ENCODE measurements around the gene KRT86. TPM values are rescaled to one million over a fixed set of nuclear protein-coding genes. Genes with fewer than 3 reads are reported as not detected.
A peak's percentile ranks its signal among the peaks of the same experiment; 100 is the strongest.

The KRT86 gene
- total RNA-seq, 1 donor, result not detected

DNA sequence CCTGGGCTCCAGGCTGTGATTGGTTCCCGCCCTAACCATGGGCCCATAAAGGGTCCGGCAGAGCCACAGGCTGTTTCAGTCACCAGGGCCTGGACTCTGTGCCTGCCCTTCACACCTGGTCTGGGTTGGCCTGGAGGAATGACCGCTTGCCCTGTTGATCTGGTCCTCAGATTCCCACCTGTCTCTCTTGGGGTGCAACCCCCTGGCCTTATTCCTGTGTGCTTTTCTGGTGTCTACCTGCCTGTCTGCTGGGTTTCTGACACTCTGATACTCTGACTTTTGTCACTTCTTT lies 49.7 kb downstream of the KRT86 start:
- DNase-seq (ENCODE audit: low read depth), result no peak
- no peak overlapping the region for H3K4me3 ChIP-seq (ENCODE audit: low read depth, low read length)
- TF ChIP-seq, protein P1, sequence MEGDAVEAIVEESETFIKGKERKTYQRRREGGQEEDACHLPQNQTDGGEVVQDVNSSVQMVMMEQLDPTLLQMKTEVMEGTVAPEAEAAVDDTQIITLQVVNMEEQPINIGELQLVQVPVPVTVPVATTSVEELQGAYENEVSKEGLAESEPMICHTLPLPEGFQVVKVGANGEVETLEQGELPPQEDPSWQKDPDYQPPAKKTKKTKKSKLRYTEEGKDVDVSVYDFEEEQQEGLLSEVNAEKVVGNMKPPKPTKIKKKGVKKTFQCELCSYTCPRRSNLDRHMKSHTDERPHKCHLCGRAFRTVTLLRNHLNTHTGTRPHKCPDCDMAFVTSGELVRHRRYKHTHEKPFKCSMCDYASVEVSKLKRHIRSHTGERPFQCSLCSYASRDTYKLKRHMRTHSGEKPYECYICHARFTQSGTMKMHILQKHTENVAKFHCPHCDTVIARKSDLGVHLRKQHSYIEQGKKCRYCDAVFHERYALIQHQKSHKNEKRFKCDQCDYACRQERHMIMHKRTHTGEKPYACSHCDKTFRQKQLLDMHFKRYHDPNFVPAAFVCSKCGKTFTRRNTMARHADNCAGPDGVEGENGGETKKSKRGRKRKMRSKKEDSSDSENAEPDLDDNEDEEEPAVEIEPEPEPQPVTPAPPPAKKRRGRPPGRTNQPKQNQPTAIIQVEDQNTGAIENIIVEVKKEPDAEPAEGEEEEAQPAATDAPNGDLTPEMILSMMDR (IDR thresholded peaks at IDR 0.05; ENCODE audit: insufficient read depth, low read length), result no peak

DNA sequence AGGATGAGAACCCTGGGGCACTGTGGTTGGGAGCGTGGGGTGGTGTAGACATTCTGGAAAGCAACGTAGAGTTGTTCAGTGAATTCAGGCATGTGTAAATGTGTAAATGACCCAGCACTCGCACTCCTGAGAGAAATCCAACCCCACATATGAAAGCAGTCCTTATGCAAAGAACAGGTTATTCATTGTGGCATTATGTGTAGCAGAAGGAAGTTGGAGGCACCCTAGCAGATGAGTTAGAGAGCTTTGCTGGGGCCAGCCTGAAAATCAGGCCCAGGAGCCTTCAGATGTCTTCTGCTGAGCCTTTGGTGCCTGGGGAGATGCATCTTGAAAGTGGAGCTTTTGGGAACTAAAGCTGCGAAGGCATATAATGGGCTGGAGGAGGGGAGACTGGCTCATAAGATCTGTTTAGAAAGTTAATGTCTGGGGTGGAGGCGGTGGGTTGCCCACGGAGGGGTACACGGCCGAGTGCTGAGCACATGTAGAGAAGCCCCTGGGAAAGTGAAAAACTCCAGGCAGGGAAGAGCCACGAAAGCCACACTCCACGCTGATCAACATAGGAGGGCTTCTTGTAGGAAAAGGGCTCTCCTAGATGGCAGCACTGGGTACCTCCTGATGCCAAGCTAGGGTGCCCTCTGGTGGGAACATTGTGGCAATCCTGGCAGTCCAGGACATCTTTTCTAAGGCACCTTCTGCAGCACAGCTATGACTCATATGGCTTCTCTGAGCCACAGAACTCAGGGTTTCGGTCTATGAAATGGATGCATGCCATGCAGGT lies 52.8 kb downstream of the KRT86 start:
- peak; percentile 93 for DNase-seq (ENCODE audit: low read depth)
- TF ChIP-seq, protein P1 (IDR thresholded peaks at IDR 0.05; ENCODE audit: insufficient read depth, low read length), result peak; percentile 87
- no peak overlapping the region for H3K4me3 ChIP-seq (ENCODE audit: low read depth, low read length)

DNA sequence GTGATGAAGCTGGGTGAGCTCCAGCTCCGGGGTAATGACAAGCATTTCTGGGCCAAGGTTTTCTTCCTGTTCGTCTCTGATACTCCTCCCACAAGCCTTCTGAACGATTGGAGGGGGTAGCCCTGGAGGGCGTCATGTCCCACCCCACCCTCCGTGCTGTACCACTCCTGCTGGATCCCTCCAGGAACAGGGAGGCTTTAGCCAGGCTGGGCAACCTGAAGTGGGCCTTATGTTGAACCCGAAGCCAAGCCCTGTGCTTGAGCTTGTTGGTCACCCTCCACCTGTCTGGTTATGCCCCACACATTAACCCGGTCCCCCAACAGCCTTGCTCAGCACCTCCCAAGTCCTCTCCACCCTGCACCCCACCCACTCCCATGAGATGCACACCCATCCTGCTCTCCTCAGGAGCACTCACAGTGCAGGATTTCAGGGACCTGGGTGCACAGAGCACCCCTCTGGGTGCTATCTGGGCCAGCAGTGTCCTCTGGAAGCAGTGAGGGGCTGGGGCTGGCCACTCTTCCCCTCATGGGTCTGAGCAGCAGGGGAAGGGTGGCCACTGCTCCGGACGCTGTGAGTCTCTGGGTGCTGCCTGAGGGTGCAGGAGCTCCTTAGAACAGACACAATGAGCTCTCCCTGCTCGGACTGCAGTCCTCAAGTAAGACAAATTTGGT lies 53.5 kb downstream of the KRT86 start:
- TF ChIP-seq, protein P1 (IDR thresholded peaks at IDR 0.05; ENCODE audit: insufficient read depth, low read length), result no peak
- DNase-seq (ENCODE audit: low read depth), result no peak
- no peak overlapping the region for H3K4me3 ChIP-seq (ENCODE audit: low read depth, low read length)

DNA sequence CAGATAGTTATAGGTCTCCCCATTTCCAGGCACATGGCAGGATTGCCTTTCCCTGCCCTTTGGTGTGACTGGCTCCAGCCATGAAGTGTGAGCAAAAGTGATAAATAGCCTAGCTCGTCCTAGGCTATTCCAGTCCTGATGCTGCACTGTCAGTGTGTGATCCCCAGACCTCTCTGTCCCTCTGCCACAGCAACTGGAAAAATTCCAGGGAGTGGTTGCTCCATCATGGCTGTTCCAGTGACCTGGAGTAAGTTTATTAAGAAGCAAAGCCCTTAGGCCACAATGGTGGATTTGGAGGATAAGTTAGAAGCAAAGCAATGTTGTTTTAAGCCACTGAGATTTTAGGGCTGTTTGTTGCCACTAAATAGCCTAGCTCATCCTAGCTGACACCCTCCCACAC lies 56.6 kb downstream of the KRT86 start:
- no peak for DNase-seq (ENCODE audit: low read depth)
- TF ChIP-seq, protein P1 (IDR thresholded peaks at IDR 0.05; ENCODE audit: insufficient read depth, low read length), result no peak
- H3K4me3 ChIP-seq (ENCODE audit: low read depth, low read length), result no peak overlapping the region

DNA sequence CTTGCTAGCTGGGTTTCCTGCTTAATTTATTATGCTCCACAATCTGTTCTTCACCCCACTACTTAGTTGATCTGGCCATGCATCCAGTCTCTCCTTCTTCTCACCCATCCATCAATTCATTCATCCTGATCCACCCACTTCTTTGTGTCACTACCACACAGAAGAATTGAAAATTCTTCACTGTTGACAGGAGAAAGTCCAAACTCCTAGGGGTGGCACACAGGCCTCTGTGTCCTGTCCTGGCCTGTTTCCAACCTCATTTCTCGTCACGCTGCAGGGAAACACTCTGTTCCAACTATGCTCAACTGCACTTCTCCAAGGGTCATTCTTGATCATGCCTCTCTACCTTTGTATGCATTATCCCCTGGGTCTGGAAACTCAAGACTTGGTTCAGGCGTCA lies 57.4 kb downstream of the KRT86 start:
- no peak for DNase-seq (ENCODE audit: low read depth)
- TF ChIP-seq, protein P1 (IDR thresholded peaks at IDR 0.05; ENCODE audit: insufficient read depth, low read length), result no peak
- no peak overlapping the region for H3K4me3 ChIP-seq (ENCODE audit: low read depth, low read length)

DNA sequence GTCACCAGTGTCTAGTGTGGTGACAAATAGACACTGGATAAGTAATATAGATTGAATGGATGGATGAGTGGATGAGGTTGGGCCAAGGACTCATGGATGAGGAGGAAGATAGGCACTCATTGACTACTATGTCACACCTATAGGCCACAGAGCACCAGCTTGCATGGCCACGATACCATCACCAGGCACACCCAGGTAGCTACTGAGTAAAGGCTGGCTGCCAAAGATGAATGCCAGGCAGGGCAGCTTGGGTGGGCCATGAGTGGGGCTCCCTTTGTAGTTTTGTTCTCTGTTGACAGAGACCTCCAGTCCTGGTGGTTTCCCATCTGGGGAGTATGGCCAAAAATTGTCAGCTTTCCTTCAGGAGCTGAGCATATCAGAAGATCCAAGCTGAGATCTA lies 57.9 kb downstream of the KRT86 start:
- no peak overlapping the region for H3K4me3 ChIP-seq (ENCODE audit: low read depth, low read length)
- TF ChIP-seq, protein P1 (IDR thresholded peaks at IDR 0.05; ENCODE audit: insufficient read depth, low read length), result no peak
- no peak for DNase-seq (ENCODE audit: low read depth)
